ENCODE data around the gene TMEM225B. TPM values are rescaled to one million over a fixed set of nuclear protein-coding genes. Genes with fewer than 3 reads are reported as not detected.

TMEM225B gene
- total and polyA plus RNA-seq, 2 of the 4 experiments (the other 2 are of a cell fraction): 0.32 to 0.54 TPM

- in situ Hi-C loops (cut with MboI; ENCODE audit: low sequenced_read_pairs): no loop called here
- Histone ChIP-seq H4K91ac (ENCODE audit: insufficient read depth, low read depth, low read length) (no peak overlapping the region), H3K36me3 (ENCODE audit: control insufficient read depth, insufficient read depth, low read length) (peaks cover 72% of the 10 kb centered on the region), H2AFZ (replicated peaks; ENCODE audit: low read length, poor library complexity) (no peak overlapping the region), H3K9me1 (ENCODE audit: insufficient read depth, low read length) (no peaks in the 10 kb centered on the region; the same call in 1 of the 2 replicates), H3K4me3 (ENCODE audit: insufficient read depth, low read depth, low read length) (no peak overlapping the region), H3K56ac (ENCODE audit: extremely low read depth, insufficient read depth, low read length) (no peak overlapping the region), H3K9ac (ENCODE audit: low read depth, low read length) (no peak overlapping the region), H3K4me1 (ENCODE audit: control insufficient read depth, insufficient read depth, low read length) (no peaks in the 10 kb centered on the region), H3K4me2 (ENCODE audit: low read depth, low read length) (no peak overlapping the region), H2AK5ac (ENCODE audit: low read depth, low read length) (no peak overlapping the region), H2AK9ac (replicated peaks; ENCODE audit: low read depth, low read length, poor library complexity) (no peak overlapping the region), H3K27me3 (ENCODE audit: control insufficient read depth, insufficient read depth, low read length) (no peaks in the 10 kb centered on the region), H4K5ac (ENCODE audit: low read depth, low read length) (no peak overlapping the region), H3K27ac (ENCODE audit: insufficient read depth, low read length) (no peak overlapping the region), H4K20me1 (ENCODE audit: insufficient read depth, low read length) (no peaks in the 10 kb centered on the region), H3K9me3 (ENCODE audit: control insufficient read depth, insufficient read depth, low read length) (no peaks in the 10 kb centered on the region), H2BK5ac (ENCODE audit: low read depth, low read length, poor library complexity, severe bottlenecking) (no peak overlapping the region), H3K79me1 (ENCODE audit: low read depth in 1 of 2, low read length in 2 of 2) (peaks cover 19 to 36% of the 10 kb centered on the region in 2 experiments), H3K14ac (replicated peaks; ENCODE audit: low read depth, low read length) (no peak overlapping the region), H3K18ac (ENCODE audit: low read depth, low read length) (no peak overlapping the region), H4K8ac (ENCODE audit: low read depth in 2 of 2, low read length in 2 of 2) (no peak overlapping the region), H3K4ac (ENCODE audit: low read depth, low read length) (no peak overlapping the region), H2BK20ac (ENCODE audit: low read depth, low read length) (no peak overlapping the region), H2BK120ac (ENCODE audit: low read depth, low read length) (no peak overlapping the region), H2BK15ac (ENCODE audit: low read depth, low read length) (no peak overlapping the region), H3K23ac (ENCODE audit: low read depth, low read length) (no peak overlapping the region)
- ChIA-PET CTCF (no interaction called here), POLR2A (ENCODE audit: unreplicated experiment) (no interaction called here)
- intact Hi-C loops (cut with micrococcal nuclease): no loop called here
- BruUV-seq (replicated peaks): no TSS peak
- dilution Hi-C loops (cut with HindIII; ENCODE audit: low sequenced_read_pairs, unreplicated experiment): no loop called here
- TF ChIP-seq FOS (IDR thresholded peaks at IDR 0.05; ENCODE audit: low read depth, low read length): no peak
- no peak for TF ChIP-seq CEBPB (IDR thresholded peaks at IDR 0.05; ENCODE audit: low read depth, low read length)
- TF ChIP-seq SMC3 (IDR thresholded peaks at IDR 0.05; ENCODE audit: low read depth, low read length): no peak
- no peak for TF ChIP-seq MAZ (IDR thresholded peaks at IDR 0.05; ENCODE audit: borderline replicate concordance, low read depth, low read length)
- TF ChIP-seq CHD1 (IDR thresholded peaks at IDR 0.05; ENCODE audit: low read depth, low read length): no peak
- TF ChIP-seq RAD21 (IDR thresholded peaks at IDR 0.05; ENCODE audit: low read length): no peak
- TF ChIP-seq NFE2L2 (IDR thresholded peaks at IDR 0.05; ENCODE audit: low read depth, low read length): no peak
- TF ChIP-seq MXI1 (IDR thresholded peaks at IDR 0.05; ENCODE audit: borderline replicate concordance, low read depth, low read length): no peak
- no peak for TF ChIP-seq RCOR1 (IDR thresholded peaks at IDR 0.05; ENCODE audit: insufficient replicate concordance, low read length)
- TF ChIP-seq MAFK (IDR thresholded peaks at IDR 0.05; ENCODE audit: low read depth, low read length): no peak
- ATAC-seq (ENCODE audit: low read depth): no peak
- 84% methylated on average over 2 of the region's 5 CpGs; no CpG with 5 or more reads in 1 of the 2 experiments for WGBS, 2 experiments (ENCODE audit: extremely low coverage in 2 of 2, insufficient read length in 1 of 2)
- no peak for DNase-seq
These were observed 27.3 kb downstream of the TMEM225B start for GRCh38 chr7:99625321-99625720.

Measured in IMR-90 (cell line).